ENCODE measurements around the gene C3orf52. TPM values are rescaled to one million over a fixed set of nuclear protein-coding genes. Genes with fewer than 3 reads are reported as not detected.
"Not testable (repeated sequence)": the region's sequence is repeated elsewhere in the genome, so short reads cannot be mapped to it uniquely, and the experiment has no call there.

C3orf52 gene
- 2.4 TPM for total RNA-seq
- long read RNA-seq, partial matches to known transcripts = 0 of 3 reads
- long read RNA-seq, other reads (novel, unspliced or antisense) = 0 of 3 reads

- no peak for TF ChIP-seq CTCF (IDR thresholded peaks at IDR 0.05; ENCODE audit: borderline replicate concordance)
- Histone ChIP-seq H3K9me3 (replicated peaks) (no peaks in the 10 kb centered on the region), H3K4me3 (peak within 1 kb of the TSS; percentile 73), H3K27ac (replicated peaks) (peak within 1 kb of the TSS; percentile 69), H3K27me3 (ENCODE audit: low read depth) (no peaks in the 10 kb centered on the region), H3K36me3 (no peaks in the 10 kb centered on the region), H3K4me1 (peaks cover 52% of the 10 kb centered on the region)
- peak; percentile 85 for DNase-seq
- intact Hi-C loops (cut with micrococcal nuclease) = no loop called here
Measured at GRCh38 chr3:112086076-112086854, at the start of gene C3orf52. Gene C3orf52, plus strand, starts transcription at chr3:112086389. Its CDS starts 19 bp downstream, at chr3:112086408.

GRCh38 chr3:112037194-112037593 is 49.0 kb upstream of the C3orf52 start:
- intact Hi-C loops (cut with micrococcal nuclease); DNase-seq; H3K9me3 ChIP-seq (replicated peaks): not testable (repeated sequence)

GRCh38 chr3:112038863-112039262 is 47.3 kb upstream of the C3orf52 start:
- Histone ChIP-seq H3K4me1 (peaks cover 6% of the 10 kb centered on the region), H3K27me3 (ENCODE audit: low read depth) (no peaks in the 10 kb centered on the region), H3K27ac (replicated peaks) (no peak overlapping the region), H3K36me3 (no peaks in the 10 kb centered on the region), H3K9me3 (replicated peaks) (no peaks in the 10 kb centered on the region), H3K4me3 (no peak overlapping the region)
- no peak for DNase-seq
- no peak for TF ChIP-seq CTCF (IDR thresholded peaks at IDR 0.05; ENCODE audit: borderline replicate concordance)
- intact Hi-C loops (cut with micrococcal nuclease) = no loop called here

More at GRCh38 chr3:112037194-112037593, 49.0 kb upstream of the C3orf52 start:
- H3K4me3 ChIP-seq; H3K27ac ChIP-seq (replicated peaks); H3K27me3 ChIP-seq (ENCODE audit: low read depth); H3K36me3 ChIP-seq; H3K4me1 ChIP-seq: not testable (repeated sequence)

GRCh38 chr3:112041321-112041720 is 44.9 kb upstream of the C3orf52 start:
- Histone ChIP-seq H3K9me3 (replicated peaks) (no peaks in the 10 kb centered on the region), H3K27ac (replicated peaks) (no peak overlapping the region), H3K4me3 (no peak overlapping the region), H3K4me1 (peaks cover 11% of the 10 kb centered on the region), H3K36me3 (no peaks in the 10 kb centered on the region), H3K27me3 (ENCODE audit: low read depth) (no peaks in the 10 kb centered on the region)
- no peak for DNase-seq
- no peak for TF ChIP-seq CTCF (IDR thresholded peaks at IDR 0.05; ENCODE audit: borderline replicate concordance)
- intact Hi-C loops (cut with micrococcal nuclease) = no loop called here

GRCh38 chr3:112042842-112043280 is 43.3 kb upstream of the C3orf52 start:
- no peak overlapping the region for H3K4me3 ChIP-seq
- no peaks in the 10 kb centered on the region for H3K27me3 ChIP-seq (ENCODE audit: low read depth)
- H3K27ac ChIP-seq (replicated peaks) = no peak overlapping the region
- no peaks in the 10 kb centered on the region for H3K9me3 ChIP-seq (replicated peaks)
- no peak for DNase-seq
- peaks cover 11% of the 10 kb centered on the region for H3K4me1 ChIP-seq
- intact Hi-C loops (cut with micrococcal nuclease) = no loop called here
- H3K36me3 ChIP-seq = no peaks in the 10 kb centered on the region
- TF ChIP-seq CTCF (IDR thresholded peaks at IDR 0.05; ENCODE audit: borderline replicate concordance) = no peak

- intact Hi-C loops (cut with micrococcal nuclease) = no loop called here
- peak; percentile 94 for TF ChIP-seq CTCF (IDR thresholded peaks at IDR 0.05; ENCODE audit: borderline replicate concordance)
- peaks cover 11% of the 10 kb centered on the region for H3K4me1 ChIP-seq
- H3K4me3 ChIP-seq = peak overlapping the region; percentile 10
- no peaks in the 10 kb centered on the region for H3K36me3 ChIP-seq
- H3K9me3 ChIP-seq (replicated peaks) = no peaks in the 10 kb centered on the region
- no peak for DNase-seq
- H3K27ac ChIP-seq (replicated peaks) = no peak overlapping the region
- no peaks in the 10 kb centered on the region for H3K27me3 ChIP-seq (ENCODE audit: low read depth)
Measured at GRCh38 chr3:112043621-112044201, 42.5 kb upstream of the C3orf52 start.
